ENCODE data around the gene MAP3K14. TPM values are rescaled to one million over a fixed set of nuclear protein-coding genes. Genes with fewer than 3 reads are reported as not detected.
"Not testable (repeated sequence)": the region's sequence is repeated elsewhere in the genome, so short reads cannot be mapped to it uniquely, and the experiment has no call there.

The MAP3K14 gene
- total and polyA plus RNA-seq, 2 experiments from 2014 or later, result 1.3 to 2.9 TPM

DNA sequence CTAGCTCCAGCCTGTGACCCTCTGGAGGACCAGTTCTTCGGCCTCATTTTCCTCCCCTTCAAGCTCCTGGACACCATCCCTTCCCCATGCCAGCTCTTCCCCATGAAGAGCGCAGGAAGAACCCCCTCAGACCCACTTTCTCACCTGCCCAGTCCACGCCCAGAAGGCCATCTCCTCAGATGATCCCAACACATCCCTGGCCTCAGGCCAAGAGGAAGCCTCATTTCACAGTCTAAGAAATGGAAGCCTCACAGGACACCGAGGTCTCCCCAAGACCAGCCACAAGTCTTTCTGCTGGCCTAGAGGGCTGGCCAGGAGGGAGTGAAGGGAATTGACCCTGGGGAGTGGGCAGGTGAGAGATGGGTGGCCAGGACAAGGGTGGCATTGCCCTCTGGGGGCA is 62.9 kb downstream of the MAP3K14 start:
- no peak for DNase-seq (ENCODE audit: low read depth in 1 of 2, low spot score in 1 of 2)
- TF ChIP-seq, protein P1, sequence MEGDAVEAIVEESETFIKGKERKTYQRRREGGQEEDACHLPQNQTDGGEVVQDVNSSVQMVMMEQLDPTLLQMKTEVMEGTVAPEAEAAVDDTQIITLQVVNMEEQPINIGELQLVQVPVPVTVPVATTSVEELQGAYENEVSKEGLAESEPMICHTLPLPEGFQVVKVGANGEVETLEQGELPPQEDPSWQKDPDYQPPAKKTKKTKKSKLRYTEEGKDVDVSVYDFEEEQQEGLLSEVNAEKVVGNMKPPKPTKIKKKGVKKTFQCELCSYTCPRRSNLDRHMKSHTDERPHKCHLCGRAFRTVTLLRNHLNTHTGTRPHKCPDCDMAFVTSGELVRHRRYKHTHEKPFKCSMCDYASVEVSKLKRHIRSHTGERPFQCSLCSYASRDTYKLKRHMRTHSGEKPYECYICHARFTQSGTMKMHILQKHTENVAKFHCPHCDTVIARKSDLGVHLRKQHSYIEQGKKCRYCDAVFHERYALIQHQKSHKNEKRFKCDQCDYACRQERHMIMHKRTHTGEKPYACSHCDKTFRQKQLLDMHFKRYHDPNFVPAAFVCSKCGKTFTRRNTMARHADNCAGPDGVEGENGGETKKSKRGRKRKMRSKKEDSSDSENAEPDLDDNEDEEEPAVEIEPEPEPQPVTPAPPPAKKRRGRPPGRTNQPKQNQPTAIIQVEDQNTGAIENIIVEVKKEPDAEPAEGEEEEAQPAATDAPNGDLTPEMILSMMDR (IDR thresholded peaks at IDR 0.05; ENCODE audit: low read depth, low read length), result no peak
- H3K4me1 ChIP-seq (ENCODE audit: low read depth), result no peaks in the 10 kb centered on the region
- no peaks in the 10 kb centered on the region for H3K9me3 ChIP-seq (ENCODE audit: low read depth)
- no peak overlapping the region for H3K4me3 ChIP-seq
- H3K36me3 ChIP-seq, result no peaks in the 10 kb centered on the region
- H3K27ac ChIP-seq, result no peak overlapping the region
- no peaks in the 10 kb centered on the region for H3K27me3 ChIP-seq

DNA sequence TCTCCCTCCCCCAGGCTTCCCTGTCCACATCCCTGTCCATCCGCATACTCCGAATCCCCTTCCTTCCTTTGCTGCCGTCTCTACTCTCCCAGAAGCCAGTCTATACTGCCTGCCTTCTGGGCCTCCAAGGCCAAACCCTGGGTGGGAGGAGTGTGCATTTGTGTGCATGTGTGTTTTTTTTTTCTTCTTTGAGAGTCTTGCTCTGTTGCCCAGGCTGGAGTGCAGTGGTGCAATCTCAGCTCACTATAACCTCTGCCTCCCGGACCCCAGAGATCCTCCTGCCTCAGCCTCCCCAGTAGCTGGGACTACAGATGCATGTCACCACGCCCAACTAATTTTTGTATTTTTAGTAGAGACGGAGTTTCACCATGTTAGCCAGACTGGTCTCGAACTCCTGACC is 63.6 kb downstream of the MAP3K14 start:
- not testable (repeated sequence) for H3K27me3 ChIP-seq; H3K4me1 ChIP-seq (ENCODE audit: low read depth); H3K36me3 ChIP-seq; H3K4me3 ChIP-seq; DNase-seq (ENCODE audit: low read depth in 1 of 2, low spot score in 1 of 2); H3K27ac ChIP-seq; H3K9me3 ChIP-seq (ENCODE audit: low read depth)

DNA sequence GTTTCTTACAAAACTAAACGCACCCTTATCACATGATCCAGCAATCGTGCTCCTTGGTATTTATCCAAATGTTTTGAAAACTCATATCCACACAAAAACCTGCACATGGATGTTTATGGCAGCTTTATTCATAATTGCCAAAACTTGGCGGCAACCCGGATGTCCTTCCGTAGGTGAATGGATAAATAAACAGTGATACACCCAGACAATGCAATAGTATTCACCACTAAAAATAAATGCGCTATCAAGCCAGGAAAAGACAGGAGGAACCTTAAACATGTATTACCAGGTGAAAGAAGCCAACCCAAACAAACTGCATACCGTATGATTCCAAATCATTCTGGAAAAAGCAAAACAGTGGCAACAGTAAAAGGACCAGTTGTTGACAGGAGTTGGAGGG is 64.9 kb downstream of the MAP3K14 start:
- H3K27ac ChIP-seq, result no peak overlapping the region
- TF ChIP-seq, protein P1 (IDR thresholded peaks at IDR 0.05; ENCODE audit: low read depth, low read length), result no peak
- H3K36me3 ChIP-seq, result no peaks in the 10 kb centered on the region
- H3K4me1 ChIP-seq (ENCODE audit: low read depth), result no peaks in the 10 kb centered on the region
- no peaks in the 10 kb centered on the region for H3K27me3 ChIP-seq
- no peak for DNase-seq (ENCODE audit: low read depth in 1 of 2, low spot score in 1 of 2)
- H3K9me3 ChIP-seq (ENCODE audit: low read depth), result no peaks in the 10 kb centered on the region
- no peak overlapping the region for H3K4me3 ChIP-seq

DNA sequence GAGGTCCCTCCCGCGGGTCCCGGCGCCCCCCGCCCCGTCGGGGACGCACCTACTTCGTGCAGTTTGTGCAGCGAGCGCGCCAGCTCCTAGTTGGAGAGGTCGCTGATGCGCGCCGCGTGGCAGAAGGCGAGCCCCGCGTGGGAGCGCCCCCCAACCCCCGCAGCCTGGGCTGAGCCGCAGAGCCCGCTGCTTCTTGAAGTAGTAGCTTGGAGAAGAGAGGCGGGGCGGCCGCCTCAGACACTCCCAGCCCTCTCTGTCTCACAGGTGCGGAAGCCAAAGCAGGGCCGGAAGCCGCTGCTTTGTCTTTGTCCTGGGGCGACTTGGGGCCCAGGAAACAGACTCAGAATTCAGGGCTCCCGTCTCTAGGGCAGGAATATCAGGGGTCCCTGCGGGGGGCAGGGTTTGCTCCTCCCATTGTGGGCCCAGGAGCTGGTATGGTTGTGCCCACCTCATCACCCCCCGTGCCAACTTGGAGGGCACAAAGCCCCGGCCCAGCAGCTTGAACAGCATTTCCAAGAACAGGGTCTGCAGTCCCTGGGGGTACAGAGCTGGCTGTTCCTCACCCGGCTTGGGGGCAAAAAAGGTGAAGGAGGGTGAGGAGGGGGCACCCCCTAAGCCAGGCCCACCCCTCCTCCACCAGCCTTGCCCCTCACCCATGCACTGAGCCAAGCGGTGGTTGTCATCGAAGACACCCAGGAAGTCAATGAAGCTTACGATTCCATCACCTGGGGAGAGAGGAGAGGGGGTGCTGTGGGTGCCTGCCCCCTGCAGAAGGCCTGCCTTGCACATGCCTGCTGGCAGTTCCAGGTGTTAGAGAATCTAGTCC is 68.5 kb downstream of the MAP3K14 start:
- H3K36me3 ChIP-seq, result no peaks in the 10 kb centered on the region
- H3K4me1 ChIP-seq (ENCODE audit: low read depth), result no peaks in the 10 kb centered on the region
- peak overlapping the region; percentile 61 for H3K4me3 ChIP-seq
- no peaks in the 10 kb centered on the region for H3K27me3 ChIP-seq
- no peak for DNase-seq (ENCODE audit: low read depth in 1 of 2, low spot score in 1 of 2)
- H3K27ac ChIP-seq, result no peak overlapping the region
- TF ChIP-seq, protein P1 (IDR thresholded peaks at IDR 0.05; ENCODE audit: low read depth, low read length), result no peak
- no peaks in the 10 kb centered on the region for H3K9me3 ChIP-seq (ENCODE audit: low read depth)

DNA sequence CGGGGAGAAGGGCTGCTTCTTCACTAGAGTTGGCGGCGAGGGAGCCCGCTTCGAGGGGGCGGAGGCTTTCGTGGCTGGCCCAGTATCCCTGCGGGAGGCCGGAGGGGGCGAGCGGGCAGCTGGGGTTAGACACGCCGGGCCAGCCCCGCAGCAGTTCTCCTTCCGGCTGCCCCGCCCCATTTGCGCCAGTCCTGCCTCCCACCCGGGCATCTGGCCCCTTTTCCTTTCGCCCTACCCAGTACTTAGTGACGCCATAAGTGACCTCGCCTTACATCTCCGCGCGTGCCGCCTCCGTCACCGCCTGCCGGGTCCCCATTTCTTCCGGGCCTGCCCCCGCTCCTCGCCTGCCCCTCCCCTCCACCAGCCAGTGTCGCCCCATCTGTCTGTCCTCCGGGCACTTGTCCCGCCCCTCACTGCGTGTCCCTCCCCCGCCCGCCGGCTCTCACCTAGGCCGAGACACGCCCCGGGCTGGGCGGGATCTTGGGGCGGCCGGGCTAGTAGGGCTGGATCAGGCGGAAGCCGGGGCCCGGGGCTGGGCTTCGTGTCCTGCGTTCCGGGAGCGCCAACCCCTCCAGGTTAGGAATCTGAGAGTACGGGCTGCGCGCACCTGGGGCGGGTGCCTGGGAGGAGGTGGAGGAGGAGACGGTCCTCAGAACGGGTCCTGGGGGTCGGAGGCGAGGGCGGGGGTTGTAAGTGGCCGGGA is 69.2 kb downstream of the MAP3K14 start:
- Histone ChIP-seq H3K27ac (peak overlapping the region; percentile 11), H3K9me3 (ENCODE audit: low read depth) (no peaks in the 10 kb centered on the region), H3K4me3 (peak overlapping the region; percentile 61), H3K27me3 (no peaks in the 10 kb centered on the region), H3K4me1 (ENCODE audit: low read depth) (no peaks in the 10 kb centered on the region), H3K36me3 (no peaks in the 10 kb centered on the region)
- DNase-seq (ENCODE audit: low read depth in 1 of 2, low spot score in 1 of 2), result peak; percentile 89 to 94
- TF ChIP-seq, protein P1 (IDR thresholded peaks at IDR 0.05; ENCODE audit: low read depth, low read length), result no peak

DNA sequence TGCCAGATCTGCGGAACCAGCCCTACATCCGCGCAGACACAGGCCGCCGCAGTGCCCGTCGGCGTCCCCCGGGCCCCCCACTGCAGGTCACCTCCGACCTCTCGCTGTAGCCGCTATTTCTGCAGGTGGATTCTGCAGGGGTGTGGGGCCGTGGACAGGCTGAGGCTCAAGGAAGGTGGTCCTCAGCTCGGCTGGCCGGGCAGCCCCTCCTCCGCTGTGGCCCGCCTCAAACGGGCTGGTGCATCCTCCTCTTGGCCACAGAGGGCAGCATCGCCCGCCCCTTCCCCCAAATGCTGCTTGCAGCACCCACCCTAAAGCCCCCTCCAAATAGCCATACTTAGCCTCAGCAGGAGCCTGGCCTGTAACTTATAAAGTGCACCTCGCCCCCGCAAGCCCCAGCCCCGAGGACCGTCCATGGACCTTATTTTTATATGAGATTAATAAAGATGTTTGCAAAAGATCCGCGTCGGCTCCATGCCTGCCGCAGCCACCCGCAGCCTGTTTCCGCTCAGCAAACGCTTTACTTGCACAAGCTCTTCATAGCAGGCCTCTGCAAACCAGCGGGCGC is 69.9 kb downstream of the MAP3K14 start:
- H3K36me3 ChIP-seq, result no peaks in the 10 kb centered on the region
- peak in 1 of 2 donors; percentile 71 for DNase-seq (ENCODE audit: low read depth in 1 of 2, low spot score in 1 of 2)
- peak overlapping the region; percentile 11 for H3K27ac ChIP-seq
- H3K27me3 ChIP-seq, result peaks cover 3% of the 10 kb centered on the region
- H3K9me3 ChIP-seq (ENCODE audit: low read depth), result no peaks in the 10 kb centered on the region
- H3K4me3 ChIP-seq, result peak overlapping the region; percentile 61
- no peaks in the 10 kb centered on the region for H3K4me1 ChIP-seq (ENCODE audit: low read depth)
- TF ChIP-seq, protein P1 (IDR thresholded peaks at IDR 0.05; ENCODE audit: low read depth, low read length), result peak; percentile 53

All from cardiac muscle cell (in vitro differentiated cells and primary cell).